DND-41 (cell line): Measurements from ENCODE around the gene PAM.
A peak's percentile ranks its signal among the peaks of the same experiment; 100 is the strongest.

Experiments
- ATAC-seq: fragments of 200-7000 bp; cut with Tn5 transposase; 3 replicates; pipeline ENCODE4 v1.9.1; 2021; ENCODE audit warnings: low read depth; ENCODE audit not compliant: insufficient read depth
- DNase-seq: peaks from one replicate; pipeline ENCODE4 v3.0.0-alpha.2; 2020
- H2AFZ ChIP-seq: 2 replicates; pipeline ENCODE4 v1.6.0; 2012; ENCODE audit warnings: low read depth, low read length
- H3K27ac ChIP-seq: 2 replicates; pipeline ENCODE4 v1.5.1; 2012; ENCODE audit warnings: low read length, inconsistent platforms
- H3K27me3 ChIP-seq: fragments of 200-600 bp; sonication (generic); 2 replicates; pipeline ENCODE4 v1.6.0; 2012; ENCODE audit warnings: low read length, mild to moderate bottlenecking, inconsistent platforms; ENCODE audit not compliant: insufficient read depth, poor library complexity
- H3K36me3 ChIP-seq: 2 replicates; pipeline ENCODE4 v1.5.1; 2012; ENCODE audit warnings: low read length, inconsistent platforms; ENCODE audit not compliant: insufficient read depth
- H3K4me1 ChIP-seq: 2 replicates; pipeline ENCODE4 v1.5.1; 2012; ENCODE audit warnings: mild to moderate bottlenecking, low read length; ENCODE audit not compliant: insufficient read depth
- H3K4me2 ChIP-seq: 2 replicates; pipeline ENCODE4 v1.6.0; 2012; ENCODE audit warnings: mild to moderate bottlenecking, moderate library complexity, low read length, inconsistent platforms; ENCODE audit not compliant: insufficient read depth
- H3K4me3 ChIP-seq, 2 experiments: fragments of 200-600 bp in 1 of 2; shearing (Covaris generic) in 1 of 2; 2 replicates each; pipeline ENCODE4 v1.5.1; 2012 to 2016; ENCODE audit warnings: inconsistent platforms in 2 of 2, low read length in 2 of 2, mild to moderate bottlenecking in 2 of 2, low read depth in 1 of 2, moderate library complexity in 1 of 2
- H3K79me2 ChIP-seq: 2 replicates; pipeline ENCODE4 v1.6.0; 2012; ENCODE audit warnings: low read length, inconsistent platforms; ENCODE audit not compliant: insufficient read depth
- H3K9ac ChIP-seq: 2 replicates; pipeline ENCODE4 v1.6.0; 2012; ENCODE audit warnings: low read depth, mild to moderate bottlenecking, inconsistent platforms, low read length, moderate library complexity
- H3K9me3 ChIP-seq: 2 replicates; pipeline ENCODE4 v1.5.1; 2012; ENCODE audit warnings: low read length, moderate library complexity, mild to moderate bottlenecking, inconsistent platforms; ENCODE audit not compliant: insufficient read depth, severe bottlenecking
- H4K20me1 ChIP-seq: 2 replicates; pipeline ENCODE4 v1.6.0; 2012; ENCODE audit warnings: low read length; ENCODE audit not compliant: insufficient read depth
- EZH2 ChIP-seq: IDR thresholded peaks from 3 replicates; pipeline ENCODE4 v1.6.1; 2012; ENCODE audit warnings: borderline replicate concordance, low read depth, mild to moderate bottlenecking, moderate library complexity, low read length, inconsistent platforms; ENCODE audit not compliant: severe bottlenecking
- TF ChIP-seq, protein P1 (sequence below): IDR thresholded peaks from 2 replicates; pipeline ENCODE4 v1.5.1; 2012; ENCODE audit warnings: borderline replicate concordance, low read length, moderate library complexity, mild to moderate bottlenecking; ENCODE audit not compliant: poor library complexity, severe bottlenecking; ENCODE audit errors: extremely low read depth

Gene PAM

DNA sequence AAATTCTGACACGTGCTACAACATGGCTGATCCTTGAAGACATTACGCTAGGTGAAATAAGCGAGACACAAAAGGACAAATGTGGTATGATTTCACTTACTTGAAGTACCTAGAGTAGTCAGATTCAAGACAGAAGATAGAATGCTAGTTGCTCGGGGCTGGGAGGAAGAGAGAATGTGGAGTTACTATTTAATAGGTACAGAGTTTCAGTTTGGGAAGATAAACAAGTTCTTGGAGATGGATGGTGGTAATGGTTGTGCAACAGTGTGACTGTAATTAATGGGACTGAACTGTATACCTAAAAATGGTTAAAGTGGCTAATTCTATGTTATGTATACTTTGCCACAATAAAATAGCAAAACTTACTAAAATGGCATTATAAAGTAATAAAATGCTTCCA, 34.4 kb downstream of the PAM start:
- Histone ChIP-seq H3K79me2 (no peaks in the 10 kb centered on the region), H3K9ac (no peak overlapping the region)
- DNase-seq, result no peak

DNA sequence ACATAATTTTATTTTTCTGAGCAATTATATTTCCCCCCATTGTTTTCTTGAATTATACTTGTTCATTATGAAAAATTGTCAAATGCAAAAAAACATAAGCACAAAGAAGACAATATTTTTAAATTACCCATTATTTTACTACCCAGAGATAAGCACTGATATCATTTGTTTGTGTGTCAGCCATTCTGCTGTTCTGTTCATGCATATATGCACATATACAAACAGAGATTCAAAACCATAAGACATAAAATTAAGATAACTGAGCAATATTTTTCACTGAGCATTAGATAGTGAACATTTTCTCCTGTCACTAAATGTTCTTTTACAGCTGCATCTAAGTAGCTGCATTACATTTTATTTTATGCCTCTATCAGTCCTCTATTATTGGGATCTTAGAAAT, 35.6 kb downstream of the PAM start:
- no peaks in the 10 kb centered on the region for H3K27me3 ChIP-seq
- no peaks in the 10 kb centered on the region for H4K20me1 ChIP-seq
- no peak overlapping the region for H3K27ac ChIP-seq
- H3K4me3 ChIP-seq, result no peak overlapping the region
- DNase-seq (no peak), ATAC-seq (no peak)
- no peaks in the 10 kb centered on the region for H3K36me3 ChIP-seq
- no peak overlapping the region for H2AFZ ChIP-seq
- H3K4me1 ChIP-seq, result peaks cover 12% of the 10 kb centered on the region
- no peak overlapping the region for H3K9ac ChIP-seq
- TF ChIP-seq EZH2, result no peak
- TF ChIP-seq, protein P1, sequence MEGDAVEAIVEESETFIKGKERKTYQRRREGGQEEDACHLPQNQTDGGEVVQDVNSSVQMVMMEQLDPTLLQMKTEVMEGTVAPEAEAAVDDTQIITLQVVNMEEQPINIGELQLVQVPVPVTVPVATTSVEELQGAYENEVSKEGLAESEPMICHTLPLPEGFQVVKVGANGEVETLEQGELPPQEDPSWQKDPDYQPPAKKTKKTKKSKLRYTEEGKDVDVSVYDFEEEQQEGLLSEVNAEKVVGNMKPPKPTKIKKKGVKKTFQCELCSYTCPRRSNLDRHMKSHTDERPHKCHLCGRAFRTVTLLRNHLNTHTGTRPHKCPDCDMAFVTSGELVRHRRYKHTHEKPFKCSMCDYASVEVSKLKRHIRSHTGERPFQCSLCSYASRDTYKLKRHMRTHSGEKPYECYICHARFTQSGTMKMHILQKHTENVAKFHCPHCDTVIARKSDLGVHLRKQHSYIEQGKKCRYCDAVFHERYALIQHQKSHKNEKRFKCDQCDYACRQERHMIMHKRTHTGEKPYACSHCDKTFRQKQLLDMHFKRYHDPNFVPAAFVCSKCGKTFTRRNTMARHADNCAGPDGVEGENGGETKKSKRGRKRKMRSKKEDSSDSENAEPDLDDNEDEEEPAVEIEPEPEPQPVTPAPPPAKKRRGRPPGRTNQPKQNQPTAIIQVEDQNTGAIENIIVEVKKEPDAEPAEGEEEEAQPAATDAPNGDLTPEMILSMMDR, result no peak
- H3K79me2 ChIP-seq, result no peaks in the 10 kb centered on the region
- no peak overlapping the region for H3K4me2 ChIP-seq
- H3K9me3 ChIP-seq, result no peaks in the 10 kb centered on the region

More for the DNA sequence above, 34.4 kb downstream of the PAM start:
- H2AFZ ChIP-seq, result no peak overlapping the region
- peaks cover under 1% of the 10 kb centered on the region; the same call in 1 of the 2 replicates for H3K4me1 ChIP-seq
- TF ChIP-seq, protein P1, result no peak
- TF ChIP-seq EZH2, result no peak
- H4K20me1 ChIP-seq, result no peaks in the 10 kb centered on the region
- H3K4me3 ChIP-seq, result no peak overlapping the region
- no peak overlapping the region for H3K4me2 ChIP-seq
- no peaks in the 10 kb centered on the region for H3K36me3 ChIP-seq
- no peaks in the 10 kb centered on the region for H3K27me3 ChIP-seq
- no peak overlapping the region for H3K27ac ChIP-seq
- ATAC-seq, result no peak
- H3K9me3 ChIP-seq, result no peaks in the 10 kb centered on the region

DNA sequence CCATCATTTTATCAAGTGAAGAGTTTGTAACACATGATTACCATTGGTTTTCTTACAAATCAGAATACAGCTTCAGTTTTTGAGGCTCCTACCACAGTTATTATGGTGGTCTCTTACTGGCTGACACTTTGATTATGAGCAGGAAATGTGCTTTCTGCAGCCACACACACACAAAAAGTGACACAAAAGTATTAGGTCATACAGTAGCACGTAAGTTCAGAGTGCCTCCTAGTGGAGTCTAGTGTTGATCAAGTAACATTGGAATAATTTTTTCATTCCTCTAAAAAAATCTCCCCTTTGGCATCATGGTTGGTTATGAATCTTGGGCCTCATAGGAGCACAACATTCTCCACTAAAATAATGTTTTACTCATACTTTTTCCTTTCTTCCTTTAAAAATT, 37.6 kb downstream of the PAM start:
- H3K27ac ChIP-seq, result no peak overlapping the region
- H3K27me3 ChIP-seq, result no peaks in the 10 kb centered on the region
- no peak overlapping the region for H3K9ac ChIP-seq
- no peak for DNase-seq
- H3K4me3 ChIP-seq, result no peak overlapping the region
- no peak overlapping the region for H2AFZ ChIP-seq
- H3K9me3 ChIP-seq, result no peaks in the 10 kb centered on the region
- H3K36me3 ChIP-seq, result no peaks in the 10 kb centered on the region
- peaks cover 22% of the 10 kb centered on the region for H3K4me1 ChIP-seq
- ATAC-seq, result peak; percentile 53; the same call in 2 of the 3 replicates
- no peaks in the 10 kb centered on the region for H4K20me1 ChIP-seq
- no peaks in the 10 kb centered on the region for H3K79me2 ChIP-seq
- H3K4me2 ChIP-seq, result no peak overlapping the region
- TF ChIP-seq EZH2, result no peak
- TF ChIP-seq, protein P1, result peak; percentile 44

DNA sequence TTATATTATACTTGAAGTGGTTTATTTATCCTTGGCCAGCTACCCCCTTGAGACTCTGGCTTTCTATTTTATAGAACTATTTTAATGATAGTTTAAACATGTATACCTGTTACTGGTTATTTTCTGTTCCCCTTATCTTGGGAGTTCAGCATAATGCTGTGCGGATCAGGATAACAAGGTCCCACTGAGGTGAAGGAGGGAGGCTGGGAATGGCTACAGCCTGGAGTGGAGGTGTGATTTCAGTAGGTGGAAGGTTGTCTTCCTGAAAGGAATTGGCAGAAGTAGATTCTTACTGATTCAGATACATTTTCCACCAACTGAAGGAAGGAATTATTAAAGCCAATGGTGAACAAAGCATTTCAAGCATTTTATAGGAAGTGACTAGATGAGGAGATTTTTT, 38.9 kb downstream of the PAM start:
- TF ChIP-seq, protein P1, result no peak
- TF ChIP-seq EZH2, result no peak
- Histone ChIP-seq H2AFZ (no peak overlapping the region), H3K9me3 (no peaks in the 10 kb centered on the region), H3K27me3 (no peaks in the 10 kb centered on the region), H3K79me2 (no peaks in the 10 kb centered on the region), H3K4me2 (no peak overlapping the region), H3K36me3 (no peaks in the 10 kb centered on the region), H3K4me3 (no peak overlapping the region), H3K27ac (no peak overlapping the region), H4K20me1 (no peaks in the 10 kb centered on the region), H3K4me1 (peaks cover 36% of the 10 kb centered on the region), H3K9ac (no peak overlapping the region)
- no peak for ATAC-seq
- DNase-seq, result no peak
